ENCODE results near the gene MED31. TPM values are rescaled to one million over a fixed set of nuclear protein-coding genes. Genes with fewer than 3 reads are reported as not detected.
"Not testable (repeated sequence)": the region's sequence is repeated elsewhere in the genome, so short reads cannot be mapped to it uniquely, and the experiment has no call there.

MED31 gene
- total and polyA plus RNA-seq, 5 donors from 2014 or later: 16.7 to 48.1 (median 42.5) TPM

GRCh38 chr17:6661464-6661848 lies 10.1 kb upstream of the MED31 start:
- H3K4me3 Mint-ChIP-seq: no peak overlapping the region
- H3K27ac Mint-ChIP-seq: peak overlapping the region in 1 of 3 donors; percentile 36
- H3K27me3 ChIP-seq (ENCODE audit: control insufficient read depth, insufficient read depth, low read length): no peaks in the 10 kb centered on the region
- DNase-seq (no peak), ATAC-seq (ENCODE audit: low read depth in 2 of 2) (no peak)
- H3K9me3 ChIP-seq (ENCODE audit: control insufficient read depth in 2 of 2, low read length in 2 of 2): no peaks in the 10 kb centered on the region
- H3K4me3 ChIP-seq (ENCODE audit: low read depth, low read length): no peak overlapping the region
- H3K4me1 ChIP-seq (ENCODE audit: control insufficient read depth, insufficient read depth, low read length, poor library complexity, severe bottlenecking): peaks cover 8% of the 10 kb centered on the region
- H3K36me3 Mint-ChIP-seq: peaks cover 13% of the 10 kb centered on the region
- peaks cover 10% of the 10 kb centered on the region for H3K27me3 Mint-ChIP-seq
- H3K9me3 Mint-ChIP-seq: peaks cover 0 to 2% (median 0%) of the 10 kb centered on the region in 7 donors
- no peak overlapping the region for H3K27ac ChIP-seq (ENCODE audit: insufficient read depth, low read length, poor library complexity, severe bottlenecking)
- H3K4me1 Mint-ChIP-seq: peaks cover 0 to 34% (median 22%) of the 10 kb centered on the region in 4 donors
- peaks cover 4% of the 10 kb centered on the region for H3K36me3 ChIP-seq (ENCODE audit: control insufficient read depth, insufficient read depth, low read length)

- H3K4me1 Mint-ChIP-seq: peaks cover 0 to 35% (median 20%) of the 10 kb centered on the region in 4 donors
- ATAC-seq (ENCODE audit: low read depth in 2 of 2) (no peak), DNase-seq (no peak)
- Histone ChIP-seq H3K27me3 (ENCODE audit: control insufficient read depth, insufficient read depth, low read length) (no peaks in the 10 kb centered on the region), H3K4me1 (ENCODE audit: control insufficient read depth, insufficient read depth, low read length, poor library complexity, severe bottlenecking) (peaks cover 8% of the 10 kb centered on the region), H3K36me3 (ENCODE audit: control insufficient read depth, insufficient read depth, low read length) (peaks cover 4% of the 10 kb centered on the region), H3K27ac (ENCODE audit: insufficient read depth, low read length, poor library complexity, severe bottlenecking) (no peak overlapping the region), H3K4me3 (ENCODE audit: low read depth, low read length) (no peak overlapping the region), H3K9me3 (ENCODE audit: control insufficient read depth in 2 of 2, low read length in 2 of 2) (no peaks in the 10 kb centered on the region)
- peaks cover 13% of the 10 kb centered on the region for H3K36me3 Mint-ChIP-seq
- H3K9me3 Mint-ChIP-seq: peaks cover 0 to 2% (median 0%) of the 10 kb centered on the region in 7 donors
- H3K27me3 Mint-ChIP-seq: peaks cover 14% of the 10 kb centered on the region
- no peak overlapping the region for H3K4me3 Mint-ChIP-seq
- peak overlapping the region in 2 of 3 donors; percentile 24 to 82 for H3K27ac Mint-ChIP-seq
Observed at GRCh38 chr17:6660805-6661463, 9.5 kb upstream of the MED31 start.

- H3K9me3 Mint-ChIP-seq: peaks cover 0 to 2% (median 0%) of the 10 kb centered on the region in 7 donors
- Histone ChIP-seq H3K4me1 (ENCODE audit: control insufficient read depth, insufficient read depth, low read length, poor library complexity, severe bottlenecking) (peaks cover 12% of the 10 kb centered on the region), H3K9me3 (ENCODE audit: control insufficient read depth in 2 of 2, low read length in 2 of 2) (no peaks in the 10 kb centered on the region), H3K27ac (ENCODE audit: insufficient read depth, low read length, poor library complexity, severe bottlenecking) (no peak overlapping the region), H3K4me3 (ENCODE audit: low read depth, low read length) (no peak overlapping the region), H3K27me3 (ENCODE audit: control insufficient read depth, insufficient read depth, low read length) (no peaks in the 10 kb centered on the region), H3K36me3 (ENCODE audit: control insufficient read depth, insufficient read depth, low read length) (peaks cover 4% of the 10 kb centered on the region)
- ATAC-seq (ENCODE audit: low read depth in 2 of 2) (no peak), DNase-seq (no peak)
- peak overlapping the region in 3 of 4 donors; percentile 7 to 48 (median 32) for H3K4me3 Mint-ChIP-seq
- peaks cover 11% of the 10 kb centered on the region for H3K36me3 Mint-ChIP-seq
- peak overlapping the region in 1 of 3 donors; percentile 82 for H3K27ac Mint-ChIP-seq
- peaks cover 21% of the 10 kb centered on the region for H3K27me3 Mint-ChIP-seq
- peaks cover 0 to 40% (median 23%) of the 10 kb centered on the region in 4 donors for H3K4me1 Mint-ChIP-seq
Observed at GRCh38 chr17:6660101-6660500, 8.7 kb upstream of the MED31 start.

- not testable (repeated sequence) for DNase-seq; H3K4me3 ChIP-seq (ENCODE audit: low read depth, low read length); H3K27me3 ChIP-seq (ENCODE audit: control insufficient read depth, insufficient read depth, low read length); H3K36me3 ChIP-seq (ENCODE audit: control insufficient read depth, insufficient read depth, low read length); H3K9me3 Mint-ChIP-seq; ATAC-seq (ENCODE audit: low read depth in 2 of 2); H3K9me3 ChIP-seq (ENCODE audit: control insufficient read depth in 2 of 2, low read length in 2 of 2); H3K27ac ChIP-seq (ENCODE audit: insufficient read depth, low read length, poor library complexity, severe bottlenecking)
- H3K4me1 ChIP-seq (ENCODE audit: control insufficient read depth, insufficient read depth, low read length, poor library complexity, severe bottlenecking): peaks cover 18% of the 10 kb centered on the region
- Mint-ChIP-seq H3K4me1 (peaks cover 7 to 52% (median 31%) of the 10 kb centered on the region in 4 donors), H3K36me3 (peaks cover 13% of the 10 kb centered on the region), H3K4me3 (peak overlapping the region in 3 of 4 donors; percentile 68 to 94 (median 92)), H3K27me3 (peaks cover 26% of the 10 kb centered on the region), H3K27ac (peak overlapping the region in 1 of 3 donors; percentile 86)
Observed at GRCh38 chr17:6658411-6658810, 7.0 kb upstream of the MED31 start.

- Histone ChIP-seq H3K27me3 (ENCODE audit: control insufficient read depth, insufficient read depth, low read length) (no peaks in the 10 kb centered on the region), H3K9me3 (ENCODE audit: control insufficient read depth in 2 of 2, low read length in 2 of 2) (no peaks in the 10 kb centered on the region), H3K4me3 (ENCODE audit: low read depth, low read length) (peak overlapping the region; percentile 67), H3K36me3 (ENCODE audit: control insufficient read depth, insufficient read depth, low read length) (peaks cover 4% of the 10 kb centered on the region), H3K4me1 (ENCODE audit: control insufficient read depth, insufficient read depth, low read length, poor library complexity, severe bottlenecking) (peaks cover 18% of the 10 kb centered on the region), H3K27ac (ENCODE audit: insufficient read depth, low read length, poor library complexity, severe bottlenecking) (peak overlapping the region; percentile 23)
- Mint-ChIP-seq H3K9me3 (peaks cover 0 to 2% (median 0%) of the 10 kb centered on the region in 7 donors), H3K27ac (peak overlapping the region; percentile 86 to 94 (median 89)), H3K36me3 (peaks cover 14% of the 10 kb centered on the region), H3K27me3 (peaks cover 30% of the 10 kb centered on the region), H3K4me3 (peak overlapping the region; percentile 89 to 98 (median 93)), H3K4me1 (peaks cover 14 to 59% (median 38%) of the 10 kb centered on the region in 4 donors)
- DNase-seq (no peak), ATAC-seq (ENCODE audit: low read depth in 2 of 2) (no peak)
Observed at GRCh38 chr17:6657633-6658287, 6.4 kb upstream of the MED31 start.

GRCh38 chr17:6656797-6657632 lies 5.6 kb upstream of the MED31 start:
- not testable (repeated sequence) for H3K9me3 Mint-ChIP-seq; H3K27me3 ChIP-seq (ENCODE audit: control insufficient read depth, insufficient read depth, low read length); H3K36me3 ChIP-seq (ENCODE audit: control insufficient read depth, insufficient read depth, low read length); H3K9me3 ChIP-seq (ENCODE audit: control insufficient read depth in 2 of 2, low read length in 2 of 2)
- ATAC-seq (ENCODE audit: low read depth in 2 of 2): peak; percentile 92
- H3K27me3 Mint-ChIP-seq: peaks cover 33% of the 10 kb centered on the region
- DNase-seq: peak; percentile 49 to 87 (median 77)
- H3K27ac ChIP-seq (ENCODE audit: insufficient read depth, low read length, poor library complexity, severe bottlenecking): peak overlapping the region; percentile 23
- H3K4me1 Mint-ChIP-seq: peaks cover 19 to 66% (median 41%) of the 10 kb centered on the region in 4 donors
- peak overlapping the region; percentile 86 to 94 (median 89) for H3K27ac Mint-ChIP-seq
- peak overlapping the region; percentile 89 to 98 (median 93) for H3K4me3 Mint-ChIP-seq
- H3K4me1 ChIP-seq (ENCODE audit: control insufficient read depth, insufficient read depth, low read length, poor library complexity, severe bottlenecking): peaks cover 23% of the 10 kb centered on the region
- H3K36me3 Mint-ChIP-seq: peaks cover 11% of the 10 kb centered on the region
- H3K4me3 ChIP-seq (ENCODE audit: low read depth, low read length): peak overlapping the region; percentile 67

- H3K27me3 ChIP-seq (ENCODE audit: control insufficient read depth, insufficient read depth, low read length); H3K9me3 Mint-ChIP-seq; H3K36me3 ChIP-seq (ENCODE audit: control insufficient read depth, insufficient read depth, low read length); H3K27ac ChIP-seq (ENCODE audit: insufficient read depth, low read length, poor library complexity, severe bottlenecking); H3K9me3 ChIP-seq (ENCODE audit: control insufficient read depth in 2 of 2, low read length in 2 of 2); DNase-seq; ATAC-seq (ENCODE audit: low read depth in 2 of 2); H3K4me3 ChIP-seq (ENCODE audit: low read depth, low read length): not testable (repeated sequence)
- peak overlapping the region; percentile 42 to 82 (median 45) for H3K27ac Mint-ChIP-seq
- H3K4me1 Mint-ChIP-seq: peaks cover 26 to 66% (median 42%) of the 10 kb centered on the region in 4 donors
- H3K36me3 Mint-ChIP-seq: peaks cover 11% of the 10 kb centered on the region
- H3K4me1 ChIP-seq (ENCODE audit: control insufficient read depth, insufficient read depth, low read length, poor library complexity, severe bottlenecking): peaks cover 33% of the 10 kb centered on the region
- H3K4me3 Mint-ChIP-seq: peak overlapping the region; percentile 81 to 92 (median 85)
- peaks cover 38% of the 10 kb centered on the region for H3K27me3 Mint-ChIP-seq
Observed at GRCh38 chr17:6655732-6656361, 4.4 kb upstream of the MED31 start.

Data from CD4-positive, CD25-positive, alpha-beta regulatory T cell (primary cell).